OCI-LY3 (cell line): Measurements from ENCODE around the gene DTX1.

ENCODE experiments used
- EZH2phosphoT487 ChIP-seq: fragments of 200-600 bp; shearing (Covaris generic); IDR thresholded peaks from 2 replicates; pipeline ENCODE4 v1.6.1; 2018; ENCODE audit warnings: antibody characterized with exemption, mixed run types, low read depth
- TF ChIP-seq, protein P1 (sequence below): fragments of 200-600, 300-600 bp; sonication (generic); IDR thresholded peaks from 2 replicates; pipeline ENCODE4 v1.5.1; 2014; ENCODE audit warnings: antibody characterized with exemption, low read length, low read depth

DNA sequence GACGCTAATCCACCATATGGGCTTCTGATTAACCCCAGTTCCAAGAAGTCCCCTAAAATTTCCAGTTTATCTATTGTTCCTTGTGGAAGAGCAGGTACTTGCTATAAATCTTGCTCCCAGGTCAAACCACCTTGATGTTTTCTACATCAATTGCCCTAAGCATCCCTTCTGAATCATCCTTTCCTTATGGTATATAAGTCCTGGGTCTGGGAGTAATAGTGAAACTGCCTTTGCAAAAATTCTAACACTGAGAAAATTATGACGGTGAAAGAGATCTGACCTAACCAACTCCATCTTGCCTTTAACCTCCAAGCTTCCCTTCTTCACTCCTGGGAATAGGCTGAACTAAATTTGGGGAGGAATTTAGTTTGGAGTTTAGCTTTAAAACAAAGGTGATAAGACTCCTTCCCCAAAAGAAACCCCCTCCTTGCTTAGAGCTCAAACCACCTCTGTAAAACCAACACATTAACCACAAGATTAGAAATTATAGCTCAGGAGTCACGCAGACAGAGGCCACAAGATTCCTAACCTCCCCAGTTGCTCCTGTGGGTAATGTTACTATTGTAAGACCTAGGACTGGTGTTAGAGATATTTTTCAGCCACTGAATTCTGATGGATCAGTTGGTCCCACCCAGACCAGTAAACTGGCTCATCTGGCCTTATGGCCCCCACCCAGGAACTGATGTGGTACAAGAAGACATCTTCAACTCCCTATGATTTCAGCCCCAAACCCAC is 33.8 kb upstream of the DTX1 start:
- TF ChIP-seq, protein P1, sequence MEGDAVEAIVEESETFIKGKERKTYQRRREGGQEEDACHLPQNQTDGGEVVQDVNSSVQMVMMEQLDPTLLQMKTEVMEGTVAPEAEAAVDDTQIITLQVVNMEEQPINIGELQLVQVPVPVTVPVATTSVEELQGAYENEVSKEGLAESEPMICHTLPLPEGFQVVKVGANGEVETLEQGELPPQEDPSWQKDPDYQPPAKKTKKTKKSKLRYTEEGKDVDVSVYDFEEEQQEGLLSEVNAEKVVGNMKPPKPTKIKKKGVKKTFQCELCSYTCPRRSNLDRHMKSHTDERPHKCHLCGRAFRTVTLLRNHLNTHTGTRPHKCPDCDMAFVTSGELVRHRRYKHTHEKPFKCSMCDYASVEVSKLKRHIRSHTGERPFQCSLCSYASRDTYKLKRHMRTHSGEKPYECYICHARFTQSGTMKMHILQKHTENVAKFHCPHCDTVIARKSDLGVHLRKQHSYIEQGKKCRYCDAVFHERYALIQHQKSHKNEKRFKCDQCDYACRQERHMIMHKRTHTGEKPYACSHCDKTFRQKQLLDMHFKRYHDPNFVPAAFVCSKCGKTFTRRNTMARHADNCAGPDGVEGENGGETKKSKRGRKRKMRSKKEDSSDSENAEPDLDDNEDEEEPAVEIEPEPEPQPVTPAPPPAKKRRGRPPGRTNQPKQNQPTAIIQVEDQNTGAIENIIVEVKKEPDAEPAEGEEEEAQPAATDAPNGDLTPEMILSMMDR: no peak
- no peak for TF ChIP-seq EZH2phosphoT487
